Gastroesophageal sphincter (tissue), 3 donors: ENCODE results near the gene CCL16.

Source experiments
- POLR2A ChIP-seq, 2 donors: fragments of 450-650 bp; IDR thresholded peaks; one replicate each; pipeline ENCODE4 v1.6.1; 2017; ENCODE audit warnings: antibody characterized with exemption in 2 of 2, mild to moderate bottlenecking in 2 of 2, moderate library complexity in 1 of 2
- TF ChIP-seq, protein P1 (sequence below), 4 experiments: fragments of 200-600 bp in 2 of 4; fragments of 450-650 bp in 2 of 4; sonication (generic) in 1 of 4; IDR thresholded peaks; one replicate each; pipeline ENCODE4 v1.5.1; 2017 to 2019; ENCODE audit warnings: antibody characterized with exemption in 4 of 4, mild to moderate bottlenecking in 2 of 4, moderate library complexity in 2 of 4

DNA sequence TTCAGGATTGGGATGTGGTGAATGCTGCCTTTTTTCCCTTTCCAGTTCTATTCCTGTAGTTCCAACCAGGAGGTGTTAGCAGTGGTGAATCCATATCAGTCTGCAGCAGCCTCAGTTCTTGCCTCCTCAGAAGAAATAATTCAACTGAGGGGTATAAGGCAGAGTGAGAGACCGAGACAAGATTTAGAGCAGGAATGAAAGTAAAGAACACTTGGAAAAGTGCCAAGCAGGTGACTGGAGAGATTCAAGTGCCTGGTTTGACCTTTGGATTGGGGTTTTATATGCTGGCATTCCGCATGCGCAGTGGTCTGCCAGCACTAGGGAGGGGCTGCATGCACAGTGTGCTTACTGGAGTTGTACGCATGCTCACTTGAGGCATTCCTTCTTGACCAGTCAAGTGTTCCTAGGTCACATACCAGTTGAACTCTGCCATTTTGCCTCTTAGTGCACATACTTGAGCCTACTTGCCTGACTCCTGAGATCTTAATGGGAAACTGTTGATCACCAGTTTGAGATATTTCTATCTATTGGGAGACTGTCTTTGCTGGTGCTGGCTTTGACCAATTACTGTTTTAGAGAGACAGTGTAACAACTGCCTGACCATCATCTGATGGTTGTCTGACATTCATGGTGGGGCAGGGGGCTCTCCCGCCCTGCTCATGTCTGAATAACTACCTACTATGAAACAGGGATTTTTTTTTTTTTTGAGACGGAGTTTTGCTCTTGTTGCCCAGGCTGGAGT is 20.7 kb upstream of the CCL16 start:
- TF ChIP-seq, protein P1, sequence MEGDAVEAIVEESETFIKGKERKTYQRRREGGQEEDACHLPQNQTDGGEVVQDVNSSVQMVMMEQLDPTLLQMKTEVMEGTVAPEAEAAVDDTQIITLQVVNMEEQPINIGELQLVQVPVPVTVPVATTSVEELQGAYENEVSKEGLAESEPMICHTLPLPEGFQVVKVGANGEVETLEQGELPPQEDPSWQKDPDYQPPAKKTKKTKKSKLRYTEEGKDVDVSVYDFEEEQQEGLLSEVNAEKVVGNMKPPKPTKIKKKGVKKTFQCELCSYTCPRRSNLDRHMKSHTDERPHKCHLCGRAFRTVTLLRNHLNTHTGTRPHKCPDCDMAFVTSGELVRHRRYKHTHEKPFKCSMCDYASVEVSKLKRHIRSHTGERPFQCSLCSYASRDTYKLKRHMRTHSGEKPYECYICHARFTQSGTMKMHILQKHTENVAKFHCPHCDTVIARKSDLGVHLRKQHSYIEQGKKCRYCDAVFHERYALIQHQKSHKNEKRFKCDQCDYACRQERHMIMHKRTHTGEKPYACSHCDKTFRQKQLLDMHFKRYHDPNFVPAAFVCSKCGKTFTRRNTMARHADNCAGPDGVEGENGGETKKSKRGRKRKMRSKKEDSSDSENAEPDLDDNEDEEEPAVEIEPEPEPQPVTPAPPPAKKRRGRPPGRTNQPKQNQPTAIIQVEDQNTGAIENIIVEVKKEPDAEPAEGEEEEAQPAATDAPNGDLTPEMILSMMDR (IDR thresholded peaks at IDR 0.05), result no peak
- TF ChIP-seq POLR2A (IDR thresholded peaks at IDR 0.05), result no peak
